H9 (cell line): ENCODE measurements around the gene ITPR2. TPM values are rescaled to one million over a fixed set of nuclear protein-coding genes. Genes with fewer than 3 reads are reported as not detected.

ENCODE experiments used
- DNase-seq: peaks from one replicate; pipeline ENCODE4 v3.0.0-alpha.2; 2017
- H2AFZ ChIP-seq: one replicate; pipeline ENCODE4 v1.6.1; 2013; ENCODE audit warnings: mild to moderate bottlenecking, low read length, control low read depth, moderate library complexity
- H2AK5ac ChIP-seq: 2 replicates; pipeline ENCODE4 v1.6.1; 2013; ENCODE audit warnings: low read length, control low read depth, mixed read lengths; ENCODE audit not compliant: insufficient read length
- H2BK120ac ChIP-seq: one replicate; pipeline ENCODE4 v1.6.1; 2013; ENCODE audit warnings: low read depth, mild to moderate bottlenecking, low read length, control low read depth, inconsistent platforms; ENCODE audit not compliant: poor library complexity, severe bottlenecking
- H2BK12ac ChIP-seq: 2 replicates; pipeline ENCODE4 v1.6.1; 2013; ENCODE audit warnings: low read length, control low read depth, mixed read lengths, low read depth; ENCODE audit not compliant: insufficient read length
- H2BK15ac ChIP-seq: 2 replicates; pipeline ENCODE4 v1.6.1; 2013; ENCODE audit warnings: low read depth, low read length, control low read depth
- H2BK20ac ChIP-seq: one replicate; pipeline ENCODE4 v1.6.1; 2013; ENCODE audit warnings: low read depth, mild to moderate bottlenecking, low read length, control low read depth, inconsistent platforms; ENCODE audit not compliant: poor library complexity, severe bottlenecking
- H2BK5ac ChIP-seq: 2 replicates; pipeline ENCODE4 v1.6.1; 2013; ENCODE audit warnings: low read length, control low read depth, mixed read lengths; ENCODE audit not compliant: insufficient read length
- H3K14ac ChIP-seq: 2 replicates; pipeline ENCODE4 v1.6.1; 2013; ENCODE audit warnings: low read length, control low read depth; ENCODE audit not compliant: insufficient read depth
- H3K18ac ChIP-seq: 2 replicates; pipeline ENCODE4 v1.6.1; 2013; ENCODE audit warnings: low read depth, mild to moderate bottlenecking, mixed read lengths, low read length, control low read depth; ENCODE audit not compliant: insufficient read length
- H3K23ac ChIP-seq: 2 replicates; pipeline ENCODE4 v1.6.1; 2013; ENCODE audit warnings: low read length, control low read depth, mixed read lengths, low read depth; ENCODE audit not compliant: insufficient read length
- H3K23me2 ChIP-seq: 2 replicates; pipeline ENCODE4 v1.6.1; 2013; ENCODE audit warnings: low read depth, mild to moderate bottlenecking, mixed read lengths, low read length, control low read depth; ENCODE audit not compliant: insufficient read length, poor library complexity, severe bottlenecking
- H3K27ac ChIP-seq: 2 replicates; pipeline ENCODE4 v1.5.1; 2013; ENCODE audit warnings: low read length, control low read depth, mixed read lengths, low read depth; ENCODE audit not compliant: insufficient read length
- H3K27me3 ChIP-seq: 2 replicates; pipeline ENCODE4 v1.6.1; 2013; ENCODE audit warnings: low read length, control low read depth, inconsistent platforms; ENCODE audit not compliant: insufficient read depth
- H3K4ac ChIP-seq: 2 replicates; pipeline ENCODE4 v1.6.1; 2013; ENCODE audit warnings: low read depth, mild to moderate bottlenecking, control low read depth, inconsistent platforms, low read length, moderate library complexity
- H3K4me1 ChIP-seq: 2 replicates; pipeline ENCODE4 v1.6.1; 2013; ENCODE audit warnings: low read length, control low read depth, inconsistent platforms; ENCODE audit not compliant: insufficient read depth
- H3K4me2 ChIP-seq: 2 replicates; pipeline ENCODE4 v1.6.1; 2013; ENCODE audit warnings: low read length, control low read depth, mixed read lengths; ENCODE audit not compliant: insufficient read length, insufficient read depth
- H3K56ac ChIP-seq: 2 replicates; pipeline ENCODE4 v1.6.1; 2013; ENCODE audit warnings: low read depth, mild to moderate bottlenecking, mixed read lengths, low read length, control low read depth; ENCODE audit not compliant: insufficient read length
- H3K79me1 ChIP-seq: 2 replicates; pipeline ENCODE4 v1.6.1; 2013; ENCODE audit warnings: low read depth, mild to moderate bottlenecking, moderate library complexity, low read length, control low read depth, inconsistent platforms; ENCODE audit not compliant: insufficient read depth, poor library complexity, severe bottlenecking
- H3K79me2 ChIP-seq: 2 replicates; pipeline ENCODE4 v1.6.1; 2013; ENCODE audit warnings: low read length, control low read depth, inconsistent platforms; ENCODE audit not compliant: insufficient read depth
- H3K9ac ChIP-seq: 2 replicates; pipeline ENCODE4 v1.6.1; 2013; ENCODE audit warnings: low read length, control low read depth, mixed read lengths; ENCODE audit not compliant: insufficient read length; ENCODE audit errors: extremely low read depth
- H3K9me3 ChIP-seq: one replicate; pipeline ENCODE4 v1.6.1; 2013; ENCODE audit warnings: low read depth, low read length, inconsistent platforms; ENCODE audit not compliant: control insufficient read depth
- H3T11ph ChIP-seq: one replicate; pipeline ENCODE4 v1.6.1; 2013; ENCODE audit warnings: mild to moderate bottlenecking, low read length, control low read depth, inconsistent platforms
- H4K20me1 ChIP-seq: one replicate; pipeline ENCODE4 v1.6.1; 2013; ENCODE audit not compliant: control insufficient read depth, insufficient read length, insufficient read depth
- H4K5ac ChIP-seq: 2 replicates; pipeline ENCODE4 v1.6.1; 2013; ENCODE audit warnings: low read depth, mild to moderate bottlenecking, mixed read lengths, low read length, control low read depth; ENCODE audit not compliant: insufficient read length
- H4K8ac ChIP-seq: replicated peaks from 2 replicates; pipeline ENCODE4 v1.6.1; 2013; ENCODE audit warnings: low read length, control low read depth, mixed read lengths, low read depth; ENCODE audit not compliant: insufficient read length
- H4K91ac ChIP-seq: 2 replicates; pipeline ENCODE4 v1.6.1; 2013; ENCODE audit warnings: low read depth, mild to moderate bottlenecking, moderate library complexity, mixed read lengths, low read length, control low read depth; ENCODE audit not compliant: insufficient read length
- H3K27ac Mint-ChIP-seq, 3 experiments: 2 replicates in 2 of 3; 3 replicates in 1 of 3; pipeline ENCODE4 v1.8.0; 2020 to 2021; ENCODE audit warnings: mixed read lengths in 3 of 3, mild to moderate bottlenecking in 1 of 3, moderate library complexity in 1 of 3
- H3K27me3 Mint-ChIP-seq: 2 replicates; pipeline ENCODE4 v1.8.0; 2021; ENCODE audit warnings: low read depth, mild to moderate bottlenecking, moderate library complexity, mixed read lengths
- H3K36me3 Mint-ChIP-seq, 3 experiments: 2 replicates in 2 of 3; 3 replicates in 1 of 3; pipeline ENCODE4 v1.8.0; 2020 to 2021; ENCODE audit warnings: low read depth in 3 of 3, mixed read lengths in 3 of 3; ENCODE audit not compliant: insufficient read depth in 1 of 3
- H3K4me1 Mint-ChIP-seq, 2 experiments: 2 replicates each; pipeline ENCODE4 v1.8.0; 2020; ENCODE audit warnings: mixed read lengths in 2 of 2
- H3K4me3 Mint-ChIP-seq, 2 experiments: 2 replicates in 1 of 2; 3 replicates in 1 of 2; pipeline ENCODE4 v1.8.0; 2020 to 2021; ENCODE audit warnings: mild to moderate bottlenecking in 2 of 2, mixed read lengths in 2 of 2, moderate library complexity in 1 of 2
- H3K9me3 Mint-ChIP-seq, 2 experiments: 2 replicates in 1 of 2; 3 replicates in 1 of 2; pipeline ENCODE4 v1.8.0; 2020; ENCODE audit warnings: mild to moderate bottlenecking in 2 of 2, mixed read lengths in 2 of 2, moderate library complexity in 1 of 2
- CTCF ChIP-seq: fragments of 200-600 bp; sonication (generic); conservative IDR thresholded peaks from 3 replicates; pipeline ENCODE4 v1.8.0; 2021; ENCODE audit warnings: antibody characterized with exemption, mild to moderate bottlenecking
- WGBS: extraction: QIAGEN DNeasy Blood & Tissue Kit; methylation state at CpG from one replicate; pipeline ENCODE4 v1.1.7; 2013; ENCODE audit warnings: missing lambda C conversion rate, low lambda C conversion rate, mixed read lengths; ENCODE audit not compliant: insufficient read length; ENCODE audit errors: extremely low coverage; 5-methylcytosine and 5-hydroxymethylcytosine counted together
- total RNA-seq: library from RNA; stranded (reverse); gene quantifications from 2 replicates; pipeline ENCODE4 v1.2.1, GENCODE V29; 2021

The ITPR2 gene
- total RNA-seq, 1 experiment from 2014 or later, result 14.8 TPM

- H3K14ac ChIP-seq, result no peak overlapping the region
- H3K36me3 Mint-ChIP-seq, result peaks cover 28 to 44% (median 35%) of the 10 kb centered on the region in 3 experiments
- no peak overlapping the region for H3K23ac ChIP-seq
- WGBS, result no CpG with 5 or more reads among the region's 3 CpGs
- no peak overlapping the region for H3K27ac ChIP-seq
- H3T11ph ChIP-seq, result no peak overlapping the region
- no peak for DNase-seq
- no peak overlapping the region for H3K56ac ChIP-seq
- H2BK12ac ChIP-seq, result no peak overlapping the region
- H3K4me1 ChIP-seq, result no peaks in the 10 kb centered on the region
- H4K20me1 ChIP-seq, result no peaks in the 10 kb centered on the region
- no peak overlapping the region for H3K4me2 ChIP-seq
- H4K8ac ChIP-seq, result no peak overlapping the region
- H3K27me3 Mint-ChIP-seq, result no peaks in the 10 kb centered on the region
- no peak overlapping the region for H3K9ac ChIP-seq
- no peak overlapping the region for H3K18ac ChIP-seq
- H2BK20ac ChIP-seq, result no peak overlapping the region
- H3K9me3 ChIP-seq, result peaks cover 7% of the 10 kb centered on the region
- no peak overlapping the region for H2AK5ac ChIP-seq
- no peaks in the 10 kb centered on the region; a peak in 1 of 4 replicates for H3K4me1 Mint-ChIP-seq
- H3K27ac Mint-ChIP-seq, result no peak overlapping the region
- no peak overlapping the region for H2BK120ac ChIP-seq
- no peak overlapping the region for H2BK15ac ChIP-seq
- no peaks in the 10 kb centered on the region for H3K79me1 ChIP-seq
- H3K4ac ChIP-seq, result no peak overlapping the region
- no peak overlapping the region for H3K4me3 Mint-ChIP-seq
- H2BK5ac ChIP-seq, result no peak overlapping the region
- H3K79me2 ChIP-seq, result no peaks in the 10 kb centered on the region; the same call in 1 of the 2 replicates
- no peak overlapping the region for H2AFZ ChIP-seq
- no peaks in the 10 kb centered on the region for H3K23me2 ChIP-seq
- no peaks in the 10 kb centered on the region for H3K27me3 ChIP-seq
- H4K5ac ChIP-seq, result no peak overlapping the region
- H3K9me3 Mint-ChIP-seq, result peaks cover 29 to 51% of the 10 kb centered on the region in 2 experiments
- no peak for TF ChIP-seq CTCF
- H4K91ac ChIP-seq, result no peak overlapping the region
Observed at GRCh38 chr12:26754148-26754547, 78.8 kb downstream of the ITPR2 start.
